GM10248 (cell line): ENCODE data around the gene MEIKIN.

ENCODE experiments used
- CTCF ChIA-PET: fragments of 300-600 bp; sonication (Branson Sonifier 250); formaldehyde crosslinking; extraction: SDS; loops from one replicate; lab custom pipeline; 2021; ENCODE audit warnings: antibody characterized with exemption; lab: Yijun Ruan, JAX
- POLR2A ChIA-PET: fragments of 350-650 bp; sonication (Branson Sonifier 250); formaldehyde crosslinking; extraction: SDS; loops from one replicate; lab custom pipeline; 2020; ENCODE audit warnings: antibody characterized with exemption; lab: Yijun Ruan, JAX
- DNase-seq: peaks from one replicate; pipeline ENCODE4 v3.0.0; 2012; ENCODE audit errors: extremely low spot score
- CTCF ChIP-seq: IDR thresholded peaks from 2 replicates; pipeline ENCODE4 v1.5.1; 2012; ENCODE audit warnings: mild to moderate bottlenecking, low read depth; ENCODE audit errors: extremely low read depth, missing control alignments, control extremely low read depth

MEIKIN gene

GRCh38 chr5:131825404-131826013 is 120.0 kb downstream of the MEIKIN start:
- peak; percentile 41 for DNase-seq
- POLR2A ChIA-PET, result no interaction called here
- TF ChIP-seq CTCF, result no peak
- CTCF ChIA-PET, result no interaction called here

GRCh38 chr5:131824631-131825030 is 120.8 kb downstream of the MEIKIN start:
- no peak for TF ChIP-seq CTCF
- CTCF ChIA-PET, result no interaction called here
- no peak for DNase-seq
- POLR2A ChIA-PET, result no interaction called here

GRCh38 chr5:131821221-131821620 is 124.2 kb downstream of the MEIKIN start:
- no peak for DNase-seq
- TF ChIP-seq CTCF, result no peak
- CTCF ChIA-PET, result interaction anchor here (1.3 kb wide), 1 partner anchor 26 kb away, joined by 3 read pairs; no protein-coding TSS in a partner anchor
- POLR2A ChIA-PET, result no interaction called here

- ChIA-PET POLR2A (no interaction called here), CTCF (interaction anchor here (1.0 kb wide), 2 partner anchors 10 kb away, joined by 3 read pairs; no protein-coding TSS in a partner anchor)
- no peak for TF ChIP-seq CTCF
Measured at GRCh38 chr5:131818001-131818724, 127.3 kb downstream of the MEIKIN start.

GRCh38 chr5:131814990-131815389 is 130.5 kb downstream of the MEIKIN start:
- POLR2A ChIA-PET, result no interaction called here
- DNase-seq, result no peak
- CTCF ChIA-PET, result no interaction called here
- TF ChIP-seq CTCF, result no peak

More at GRCh38 chr5:131818001-131818724, 127.3 kb downstream of the MEIKIN start:
- no peak for DNase-seq

GRCh38 chr5:131812371-131813160 is 132.9 kb downstream of the MEIKIN start:
- POLR2A ChIA-PET, result no interaction called here
- CTCF ChIA-PET, result interaction anchor here (2.2 to 4.0 kb wide), 3 partner anchors 196 to 250 kb away, joined by 7 to 70 read pairs (median 7); partner anchors contain the start of genes ACSL6 and IL3
- no peak for TF ChIP-seq CTCF
- no peak for DNase-seq
